ENCODE measurements around the gene RNF144B. TPM values are rescaled to one million over a fixed set of nuclear protein-coding genes. Genes with fewer than 3 reads are reported as not detected.

RNF144B gene
- total RNA-seq, 1 donor from 2014 or later: 13.5 TPM

GRCh38 chr6:18412644-18413043, 25.5 kb downstream of the RNF144B start:
- DNase-seq (no peak), ATAC-seq (ENCODE audit: low read depth) (no peak)
- Mint-ChIP-seq H3K27ac (peak overlapping the region; percentile 82), H3K9me3 (no peaks in the 10 kb centered on the region), H3K4me1 (peaks cover 41% of the 10 kb centered on the region), H3K27me3 (no peaks in the 10 kb centered on the region), H3K36me3 (ENCODE audit: low read depth) (peaks cover 15% of the 10 kb centered on the region), H3K4me3 (no peak overlapping the region)
- intact Hi-C loops (cut with micrococcal nuclease): loop anchor here (1.0 kb wide), 1 partner anchor 11 kb away; no protein-coding TSS in a partner anchor
- POLR2A ChIA-PET: interaction anchor here (0.6 to 2.1 kb wide), 4 partner anchors 10 to 54 kb away, joined by 3 to 12 read pairs (median 6); partner anchors contain the start of gene RNF144B
- CTCF ChIA-PET: interaction anchor here (1.4 kb wide), 1 partner anchor 25 kb away, joined by 3 read pairs; the partner anchor contains the start of gene RNF144B
- no peak for TF ChIP-seq CTCF (IDR thresholded peaks at IDR 0.05)

DNA sequence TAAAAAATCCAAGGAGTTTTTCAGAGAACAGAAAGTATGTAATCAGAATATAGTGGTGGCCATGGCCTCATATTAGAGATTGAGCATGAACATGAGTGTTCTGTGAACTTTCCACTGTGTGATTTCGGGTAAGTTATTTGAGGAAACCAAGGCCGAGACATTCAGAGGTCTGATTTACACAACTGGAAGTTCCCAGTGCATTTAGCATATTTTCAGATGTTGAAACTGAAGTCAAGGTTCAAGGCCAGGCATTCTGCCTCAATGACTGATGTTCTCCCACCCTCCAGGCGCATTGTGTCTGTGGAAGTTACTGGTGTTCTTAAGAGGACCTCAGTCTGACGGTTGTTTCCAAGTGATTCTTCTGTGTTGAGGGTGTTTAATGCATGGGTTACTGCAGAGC, 26.2 kb downstream of the RNF144B start:
- no peaks in the 10 kb centered on the region for H3K9me3 Mint-ChIP-seq
- ChIA-PET POLR2A (interaction anchor here (1.9 to 2.1 kb wide), 2 partner anchors 12 to 26 kb away, joined by 7 to 12 read pairs; partner anchors contain the start of gene RNF144B), CTCF (interaction anchor here (1.4 kb wide), 1 partner anchor 26 kb away, joined by 3 read pairs; the partner anchor contains the start of gene RNF144B)
- H3K27me3 Mint-ChIP-seq: no peaks in the 10 kb centered on the region
- no peak for TF ChIP-seq CTCF (IDR thresholded peaks at IDR 0.05)
- ATAC-seq (ENCODE audit: low read depth) (no peak), DNase-seq (no peak)
- intact Hi-C loops (cut with micrococcal nuclease): no loop called here
- peaks cover 15% of the 10 kb centered on the region for H3K36me3 Mint-ChIP-seq (ENCODE audit: low read depth)
- H3K27ac Mint-ChIP-seq: peak overlapping the region; percentile 82
- H3K4me1 Mint-ChIP-seq: peaks cover 43% of the 10 kb centered on the region
- H3K4me3 Mint-ChIP-seq: peak overlapping the region; percentile 24

DNA sequence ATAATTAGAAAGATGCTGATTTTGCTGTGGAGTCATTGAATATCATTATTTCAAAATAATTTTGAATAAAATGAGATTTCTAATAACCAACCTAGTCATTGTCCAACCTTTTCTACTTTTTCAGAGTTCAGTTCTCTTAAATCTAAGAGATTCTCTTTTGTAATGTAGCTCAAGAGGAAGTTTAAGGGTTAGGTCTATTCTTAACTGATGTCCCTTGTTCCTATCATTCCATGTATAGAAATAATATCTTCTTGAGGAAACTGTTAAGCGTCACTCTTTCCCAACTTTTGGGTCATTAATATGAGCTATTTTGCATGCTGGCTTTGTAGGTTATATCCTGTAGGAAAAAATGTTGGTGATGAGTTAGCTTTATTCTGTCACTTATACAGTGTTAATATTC, 27.0 kb downstream of the RNF144B start:
- no peaks in the 10 kb centered on the region for H3K27me3 Mint-ChIP-seq
- CTCF ChIA-PET: no interaction called here
- intact Hi-C loops (cut with micrococcal nuclease): no loop called here
- ATAC-seq (ENCODE audit: low read depth) (no peak), DNase-seq (no peak)
- H3K27ac Mint-ChIP-seq: no peak overlapping the region
- no peaks in the 10 kb centered on the region for H3K9me3 Mint-ChIP-seq
- peaks cover 43% of the 10 kb centered on the region for H3K4me1 Mint-ChIP-seq
- no peak for TF ChIP-seq CTCF (IDR thresholded peaks at IDR 0.05)
- POLR2A ChIA-PET: interaction anchor here (0.6 to 2.1 kb wide), 3 partner anchors 13 to 1653 kb away, joined by 3 to 7 read pairs (median 7); partner anchors contain the start of gene ATXN1
- H3K36me3 Mint-ChIP-seq (ENCODE audit: low read depth): peaks cover 13% of the 10 kb centered on the region
- H3K4me3 Mint-ChIP-seq: no peak overlapping the region

- POLR2A ChIA-PET: no interaction called here
- TF ChIP-seq CTCF (IDR thresholded peaks at IDR 0.05): no peak
- intact Hi-C loops (cut with micrococcal nuclease): loop anchor here (5.0 kb wide), 1 partner anchor 42 kb away; no protein-coding TSS in a partner anchor
- ATAC-seq (ENCODE audit: low read depth) (no peak), DNase-seq (no peak)
- no peak overlapping the region for H3K4me3 Mint-ChIP-seq
- H3K27me3 Mint-ChIP-seq: no peaks in the 10 kb centered on the region
- no peaks in the 10 kb centered on the region for H3K9me3 Mint-ChIP-seq
- H3K27ac Mint-ChIP-seq: no peak overlapping the region
- peaks cover 13% of the 10 kb centered on the region for H3K36me3 Mint-ChIP-seq (ENCODE audit: low read depth)
- H3K4me1 Mint-ChIP-seq: peaks cover 44% of the 10 kb centered on the region
- CTCF ChIA-PET: no interaction called here
Observed at GRCh38 chr6:18415207-18415606, 28.1 kb downstream of the RNF144B start.

GRCh38 chr6:18415671-18416340, 28.7 kb downstream of the RNF144B start:
- no peak for TF ChIP-seq CTCF (IDR thresholded peaks at IDR 0.05)
- Mint-ChIP-seq H3K36me3 (ENCODE audit: low read depth) (peaks cover 13% of the 10 kb centered on the region), H3K27me3 (no peaks in the 10 kb centered on the region), H3K4me1 (peaks cover 41% of the 10 kb centered on the region), H3K9me3 (no peaks in the 10 kb centered on the region), H3K4me3 (no peak overlapping the region), H3K27ac (no peak overlapping the region)
- intact Hi-C loops (cut with micrococcal nuclease): loop anchor here (5.0 kb wide), 1 partner anchor 41 kb away; no protein-coding TSS in a partner anchor
- no peak for DNase-seq
- ChIA-PET CTCF (no interaction called here), POLR2A (no interaction called here)
- no peak for ATAC-seq (ENCODE audit: low read depth)

All from activated B cell treated with CpG ODN at 0.5 μM for 24 hours (primary cell).